Nephron progenitor cell (in vitro differentiated cells): ENCODE measurements around the gene ETV3.

ENCODE experiments used
- DNase-seq: peaks from one replicate; pipeline ENCODE4 v3.0.0; 2021
- H3K27ac Mint-ChIP-seq: 2 replicates; pipeline ENCODE4 v1.8.0; 2021; ENCODE audit warnings: mild to moderate bottlenecking, moderate library complexity, mixed read lengths
- H3K27me3 Mint-ChIP-seq: 2 replicates; pipeline ENCODE4 v1.8.0; 2021; ENCODE audit warnings: mild to moderate bottlenecking, low read depth, mixed read lengths; ENCODE audit not compliant: poor library complexity
- H3K36me3 Mint-ChIP-seq: 2 replicates; pipeline ENCODE4 v1.8.0; 2021; ENCODE audit warnings: low read depth, mixed read lengths
- H3K4me1 Mint-ChIP-seq: 2 replicates; pipeline ENCODE4 v1.8.0; 2021; ENCODE audit warnings: mixed read lengths
- H3K4me3 Mint-ChIP-seq: 2 replicates; pipeline ENCODE4 v1.8.0; 2021; ENCODE audit warnings: mild to moderate bottlenecking, moderate library complexity, mixed read lengths
- H3K9me3 Mint-ChIP-seq: 2 replicates; pipeline ENCODE4 v1.8.0; 2021; ENCODE audit warnings: mild to moderate bottlenecking, moderate library complexity, mixed read lengths
- CTCF ChIP-seq: fragments of 200-600 bp; sonication (generic); IDR thresholded peaks from 2 replicates; pipeline ENCODE4 v1.5.0; 2021; ENCODE audit warnings: antibody characterized with exemption

Gene ETV3

GRCh38 chr1:157145076-157145475, 6.9 kb upstream of the ETV3 start:
- no peak overlapping the region for H3K27ac Mint-ChIP-seq
- H3K4me3 Mint-ChIP-seq: no peak overlapping the region
- no peak for TF ChIP-seq CTCF
- no peaks in the 10 kb centered on the region for H3K36me3 Mint-ChIP-seq
- peaks cover 14% of the 10 kb centered on the region for H3K4me1 Mint-ChIP-seq
- H3K9me3 Mint-ChIP-seq: no peaks in the 10 kb centered on the region
- H3K27me3 Mint-ChIP-seq: no peaks in the 10 kb centered on the region
- DNase-seq: no peak

- Mint-ChIP-seq H3K27me3 (no peaks in the 10 kb centered on the region), H3K36me3 (no peaks in the 10 kb centered on the region), H3K4me1 (peaks cover 20% of the 10 kb centered on the region), H3K27ac (no peak overlapping the region), H3K4me3 (no peak overlapping the region), H3K9me3 (no peaks in the 10 kb centered on the region)
- DNase-seq: no peak
- no peak for TF ChIP-seq CTCF
Measured at GRCh38 chr1:157144509-157144908, 6.3 kb upstream of the ETV3 start.

- Mint-ChIP-seq H3K27ac (no peak overlapping the region), H3K27me3 (no peaks in the 10 kb centered on the region), H3K4me3 (no peak overlapping the region), H3K36me3 (no peaks in the 10 kb centered on the region), H3K4me1 (peaks cover 28% of the 10 kb centered on the region), H3K9me3 (no peaks in the 10 kb centered on the region)
- no peak for TF ChIP-seq CTCF
- no peak for DNase-seq
Measured at GRCh38 chr1:157142765-157143423, 4.7 kb upstream of the ETV3 start.

GRCh38 chr1:157142201-157142600, 4.0 kb upstream of the ETV3 start:
- no peak for TF ChIP-seq CTCF
- Mint-ChIP-seq H3K4me3 (no peak overlapping the region), H3K27me3 (no peaks in the 10 kb centered on the region), H3K36me3 (no peaks in the 10 kb centered on the region), H3K9me3 (no peaks in the 10 kb centered on the region), H3K27ac (no peak overlapping the region), H3K4me1 (peaks cover 35% of the 10 kb centered on the region)
- DNase-seq: no peak

GRCh38 chr1:157141212-157141855, 3.1 kb upstream of the ETV3 start:
- no peak for DNase-seq
- TF ChIP-seq CTCF: no peak
- Mint-ChIP-seq H3K9me3 (no peaks in the 10 kb centered on the region), H3K4me3 (no peak overlapping the region), H3K27me3 (no peaks in the 10 kb centered on the region), H3K4me1 (peaks cover 44% of the 10 kb centered on the region), H3K27ac (no peak overlapping the region), H3K36me3 (no peaks in the 10 kb centered on the region)

GRCh38 chr1:157140063-157140588, 1.9 kb upstream of the ETV3 start:
- Mint-ChIP-seq H3K27ac (no peak overlapping the region), H3K4me1 (peaks cover 47% of the 10 kb centered on the region), H3K4me3 (peak overlapping the region; percentile 18), H3K36me3 (peaks cover 5% of the 10 kb centered on the region), H3K27me3 (no peaks in the 10 kb centered on the region), H3K9me3 (no peaks in the 10 kb centered on the region)
- TF ChIP-seq CTCF: no peak
- no peak for DNase-seq
